ENCODE measurements around the gene NMBR. TPM values are rescaled to one million over a fixed set of nuclear protein-coding genes. Genes with fewer than 3 reads are reported as not detected.
"Not testable (repeated sequence)": the region's sequence is repeated elsewhere in the genome, so short reads cannot be mapped to it uniquely, and the experiment has no call there.

NMBR gene
- total RNA-seq: not detected
- long read RNA-seq: 0 reads

DNA sequence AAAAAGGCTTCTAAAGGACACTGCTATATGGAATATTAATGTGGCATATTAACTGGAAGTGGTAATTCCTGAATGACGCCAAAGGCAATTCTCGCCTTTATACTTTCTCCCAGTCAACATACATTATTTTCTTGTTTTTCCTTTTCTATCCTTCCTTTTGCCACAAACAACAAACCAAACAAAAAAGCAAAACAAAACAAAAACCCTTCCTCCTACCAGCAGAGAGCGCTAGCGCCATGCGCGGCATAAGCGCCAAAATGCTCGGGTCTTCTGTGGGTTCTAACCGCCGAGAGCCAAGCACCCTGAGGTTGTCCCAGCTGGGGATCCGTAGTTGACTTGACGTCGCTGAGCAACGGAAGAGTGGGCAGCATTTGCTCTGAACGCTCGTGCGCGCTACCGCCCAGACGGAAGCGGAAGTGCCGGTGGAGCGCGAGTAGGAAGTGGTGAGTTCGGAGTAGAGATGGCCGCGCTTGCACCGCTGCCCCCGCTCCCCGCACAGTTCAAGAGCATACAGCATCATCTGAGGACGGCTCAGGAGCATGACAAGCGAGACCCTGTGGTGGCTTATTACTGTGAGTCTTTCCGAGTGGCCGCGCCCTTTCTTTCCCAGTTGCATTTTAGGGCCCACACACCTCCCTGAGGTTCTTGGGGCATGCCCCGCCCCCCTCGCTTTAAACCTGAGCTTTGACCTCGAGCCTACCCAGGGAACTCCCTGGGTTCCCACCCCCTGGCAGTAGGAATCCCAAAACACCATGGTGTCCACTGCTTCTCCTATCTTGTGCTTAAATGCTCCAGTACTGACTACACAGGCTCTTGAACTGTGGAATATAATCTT lies at the start of gene NMBR, which contains the start of gene VTA1:
Gene NMBR, minus strand, starts transcription at position 295 of the 835 bp plus-strand sequence. CDS start 58,464 bp downstream, outside the sequence.
Gene VTA1, plus strand, starts transcription at position 436 of the 835 bp plus-strand sequence. Its CDS starts 25 bp downstream, at position 461.
- intact Hi-C loops (cut with DNase I): loop anchor here (2.0 to 5.0 kb wide), 2 partner anchors 60 to 240 kb away; no protein-coding TSS in a partner anchor
- peak; percentile 99 for ATAC-seq
- peak; percentile 98 for DNase-seq (ENCODE audit: missing footprints)

GRCh38 chr6:142195862-142196541 lies 49.1 kb upstream of the NMBR start:
- intact Hi-C loops (cut with DNase I): no loop called here
- ATAC-seq (no peak), DNase-seq (ENCODE audit: missing footprints) (no peak)

DNA sequence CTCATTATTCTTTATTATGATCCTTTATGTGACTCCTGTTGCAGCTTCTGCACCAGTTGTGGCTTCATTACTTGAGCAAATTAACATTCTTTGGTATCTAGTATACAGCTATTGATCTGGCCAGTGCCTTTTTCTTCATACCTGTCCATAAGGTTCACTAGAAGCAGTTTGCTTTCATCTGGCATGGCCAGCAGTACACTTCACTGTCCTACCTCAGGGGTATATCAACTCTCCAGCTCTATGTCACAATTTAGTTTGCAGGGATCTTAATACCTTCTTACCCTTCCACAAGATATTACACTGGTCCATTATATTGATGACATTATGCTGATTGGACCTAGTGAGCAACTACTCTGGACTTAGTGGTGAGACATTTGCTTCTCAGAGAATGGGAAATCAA lies 46.7 kb upstream of the NMBR start:
- intact Hi-C loops (cut with DNase I): no loop called here
- no peak for ATAC-seq
- no peak for DNase-seq (ENCODE audit: missing footprints)

DNA sequence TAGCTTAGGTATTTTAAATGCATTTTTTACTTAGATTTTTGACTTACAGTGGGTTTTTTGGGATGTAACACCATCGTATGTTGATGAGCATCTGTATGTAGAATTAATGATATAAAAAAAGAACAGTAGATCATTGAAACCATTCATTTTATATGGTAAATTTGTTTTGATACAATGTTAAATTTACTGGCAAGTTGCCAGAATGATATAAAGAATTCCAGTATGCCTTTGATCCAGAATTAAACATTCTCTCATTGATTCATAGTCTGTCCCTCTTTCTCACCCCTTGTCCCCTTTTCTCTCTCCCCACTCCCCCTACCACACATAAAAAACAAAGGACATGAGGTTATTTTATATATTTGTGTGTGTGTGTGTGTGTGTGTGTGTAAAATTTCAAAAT lies 45.4 kb upstream of the NMBR start:
- ATAC-seq (no peak), DNase-seq (ENCODE audit: missing footprints) (no peak)
- intact Hi-C loops (cut with DNase I): no loop called here

DNA sequence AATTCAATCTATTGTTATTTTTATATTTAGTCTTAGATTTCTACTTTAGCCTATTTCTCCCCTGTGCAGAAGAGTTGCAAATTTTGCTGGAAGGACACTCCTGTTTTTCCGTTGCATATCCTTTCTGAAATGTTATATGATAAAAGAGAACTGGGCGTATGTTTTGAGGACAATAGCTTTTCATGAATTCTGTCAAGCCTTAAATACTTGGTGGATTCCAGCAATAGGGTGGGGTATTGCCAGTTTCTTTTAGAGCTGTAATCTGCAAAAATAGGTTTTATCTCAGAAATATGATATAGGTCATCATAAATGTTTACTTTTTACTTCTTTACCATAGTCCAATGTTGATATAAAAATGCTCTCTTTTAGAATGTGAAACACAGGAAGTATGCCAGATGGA lies 42.1 kb upstream of the NMBR start:
- intact Hi-C loops (cut with DNase I): no loop called here
- DNase-seq (ENCODE audit: missing footprints) (no peak), ATAC-seq (no peak)

DNA sequence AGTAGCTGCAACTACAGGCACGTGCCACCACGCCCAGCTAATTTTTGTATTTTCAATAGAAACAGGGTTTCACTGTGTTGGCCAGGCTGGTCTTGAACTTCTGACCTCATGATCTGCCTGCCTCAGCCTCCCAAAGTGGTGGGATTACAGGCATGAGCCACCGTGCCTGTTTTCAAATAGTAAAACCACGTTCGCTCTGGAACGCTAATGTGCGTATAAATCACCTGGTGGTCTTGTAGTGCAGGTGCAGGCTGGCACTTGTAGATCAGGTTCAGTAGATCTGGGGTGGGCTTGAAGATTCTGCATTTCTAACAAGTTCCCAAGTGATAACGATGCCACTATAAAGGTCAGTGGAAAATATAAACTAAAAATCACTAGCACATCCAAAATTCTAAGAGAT lies 41.4 kb upstream of the NMBR start:
- DNase-seq (ENCODE audit: missing footprints); intact Hi-C loops (cut with DNase I): not testable (repeated sequence)

DNA sequence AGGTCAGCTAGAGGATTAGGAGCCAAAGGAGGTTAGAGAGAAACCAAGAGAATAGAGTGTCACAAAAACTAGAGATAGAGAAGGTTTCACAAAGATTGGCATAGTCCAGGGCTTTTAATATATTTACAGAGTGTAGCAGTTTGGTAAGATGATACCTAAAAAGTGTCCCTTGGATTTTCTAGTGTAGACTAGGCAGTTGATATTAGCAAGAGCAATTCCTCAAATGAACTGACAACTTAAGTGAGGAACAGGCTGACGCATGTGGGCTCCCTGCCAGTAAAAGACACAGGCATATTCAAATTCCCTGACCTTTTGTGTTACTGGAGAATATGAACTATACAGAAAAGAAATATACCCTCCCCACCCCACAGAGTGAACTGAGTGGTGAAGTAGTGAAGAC lies 40.3 kb upstream of the NMBR start:
- peak; percentile 67 for ATAC-seq
- intact Hi-C loops (cut with DNase I): no loop called here
- no peak for DNase-seq (ENCODE audit: missing footprints)

More for the DNA sequence above, 41.4 kb upstream of the NMBR start:
- not testable (repeated sequence) for ATAC-seq

DNA sequence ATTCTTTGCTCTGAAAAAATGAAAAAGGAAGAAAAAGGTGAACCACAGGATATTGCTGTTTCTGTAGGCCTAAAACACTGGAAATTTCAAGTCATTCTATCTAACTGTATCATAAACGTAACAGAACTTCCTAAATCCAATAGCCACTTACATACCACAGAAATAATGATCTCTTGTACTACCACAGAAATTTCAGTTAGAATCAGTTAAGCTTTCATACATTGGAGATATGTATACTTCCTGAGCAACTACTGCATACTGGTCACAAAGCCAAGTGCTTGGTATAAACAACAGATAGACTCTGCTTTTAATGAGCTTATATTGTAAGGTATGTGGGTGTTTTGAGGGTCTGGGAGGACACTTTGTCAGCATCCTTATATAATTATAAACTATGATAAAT lies 38.7 kb upstream of the NMBR start:
- DNase-seq (ENCODE audit: missing footprints) (no peak), ATAC-seq (no peak)
- intact Hi-C loops (cut with DNase I): no loop called here

DNA sequence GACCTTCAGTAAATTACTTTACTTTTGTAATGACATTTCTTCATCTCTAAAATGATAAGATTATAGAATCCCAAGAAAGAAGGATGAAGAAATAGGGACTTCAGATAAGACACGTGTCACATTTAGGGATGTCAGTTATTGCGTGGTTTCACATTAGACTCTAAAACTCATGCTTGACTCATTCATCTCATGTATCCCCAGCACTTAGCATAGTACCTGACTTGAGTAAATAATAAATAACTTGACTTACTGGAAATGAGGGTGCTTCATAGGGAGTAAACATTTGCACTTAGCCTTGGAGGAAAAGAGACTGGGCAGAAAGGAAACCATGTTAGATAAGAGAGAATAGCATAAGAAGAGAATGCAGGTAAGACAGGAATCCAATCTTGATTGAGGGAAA lies 37.4 kb upstream of the NMBR start:
- intact Hi-C loops (cut with DNase I): no loop called here
- DNase-seq (ENCODE audit: missing footprints) (no peak), ATAC-seq (no peak)

DNA sequence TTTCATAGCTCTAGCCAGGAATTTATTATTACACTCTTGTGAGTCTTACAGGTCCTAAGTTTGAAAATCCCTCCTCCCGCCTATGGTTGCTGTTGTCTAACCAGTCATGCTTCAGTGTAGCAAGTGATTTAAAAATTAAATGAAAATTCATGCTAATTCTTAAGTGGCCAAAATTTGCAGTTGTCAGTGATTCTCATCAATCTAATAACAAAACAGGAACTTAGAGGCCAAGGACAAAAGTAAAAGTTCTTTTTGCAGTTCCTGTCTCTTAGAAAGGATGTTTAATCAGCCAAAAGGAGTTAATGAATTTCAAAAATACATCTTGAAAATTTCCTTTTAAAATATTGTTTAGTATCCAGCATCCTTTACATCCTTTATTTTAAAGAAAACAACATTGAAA lies 36.4 kb upstream of the NMBR start:
- intact Hi-C loops (cut with DNase I): no loop called here
- no peak for DNase-seq (ENCODE audit: missing footprints)
- no peak for ATAC-seq

- ATAC-seq (no peak), DNase-seq (ENCODE audit: missing footprints) (no peak)
- intact Hi-C loops (cut with DNase I): no loop called here
Observed at GRCh38 chr6:142182004-142182403, 35.1 kb upstream of the NMBR start.

DNA sequence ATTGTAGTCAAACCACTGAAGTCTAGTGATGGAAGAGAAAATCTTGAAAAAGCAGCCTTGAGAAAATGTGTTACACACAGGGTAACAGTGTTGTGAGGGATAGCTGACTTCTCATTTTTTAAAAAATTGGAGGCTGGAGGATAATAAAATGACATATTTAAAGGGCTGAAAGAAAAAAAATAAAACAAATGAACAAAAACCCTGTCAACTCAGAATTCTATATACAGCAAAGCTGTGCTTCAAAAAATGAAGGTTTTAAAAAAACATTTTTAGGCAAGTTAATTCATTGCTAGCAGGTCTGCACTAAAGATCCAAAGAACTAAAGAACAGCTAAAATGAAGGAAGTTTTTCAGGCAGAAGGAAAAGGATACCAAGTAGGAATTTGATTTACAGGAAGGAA lies 31.2 kb upstream of the NMBR start:
- ATAC-seq: no peak
- DNase-seq (ENCODE audit: missing footprints): no peak
- intact Hi-C loops (cut with DNase I): no loop called here

DNA sequence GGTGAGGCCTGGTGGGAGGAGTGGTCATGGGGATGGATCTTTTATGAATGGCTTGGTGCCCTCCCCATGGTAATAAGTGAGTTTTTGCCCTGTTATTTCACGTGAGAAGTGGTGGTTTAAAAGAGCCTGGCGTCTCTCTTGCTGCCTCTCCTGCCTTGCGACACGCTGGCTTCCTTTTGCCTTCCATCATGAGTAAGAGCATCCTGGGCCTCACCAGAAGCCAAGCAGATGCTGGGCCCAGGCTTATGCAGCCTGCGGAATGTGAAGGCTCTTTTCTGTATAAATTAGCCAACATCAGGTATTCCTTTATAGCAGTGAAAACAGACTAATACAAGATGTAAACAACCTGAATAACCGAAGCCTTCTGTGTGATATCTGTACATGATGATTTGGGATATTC lies 27.8 kb upstream of the NMBR start:
- intact Hi-C loops (cut with DNase I): no loop called here
- DNase-seq (ENCODE audit: missing footprints) (no peak), ATAC-seq (no peak)

DNA sequence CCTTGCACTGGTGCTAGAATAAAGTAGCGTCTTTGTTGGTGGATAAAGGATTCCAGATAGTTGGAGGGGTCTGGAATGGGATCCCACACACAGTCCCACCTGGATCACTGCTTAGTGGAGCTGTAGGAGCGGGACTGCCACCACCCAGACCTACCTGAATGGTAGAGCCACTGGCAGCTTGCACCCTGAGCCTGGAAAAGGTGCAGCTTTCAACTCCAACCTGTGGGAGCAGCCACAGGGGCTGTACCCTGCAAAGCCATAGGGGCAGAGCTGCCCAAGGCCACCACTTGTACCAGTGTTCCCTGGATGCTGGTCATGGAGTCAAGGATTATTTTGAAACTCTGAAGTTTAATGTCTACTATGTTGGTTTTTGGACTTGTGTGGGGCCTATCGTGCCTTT lies 27.1 kb upstream of the NMBR start:
- ATAC-seq (no peak), DNase-seq (ENCODE audit: missing footprints) (no peak)
- intact Hi-C loops (cut with DNase I): no loop called here

DNA sequence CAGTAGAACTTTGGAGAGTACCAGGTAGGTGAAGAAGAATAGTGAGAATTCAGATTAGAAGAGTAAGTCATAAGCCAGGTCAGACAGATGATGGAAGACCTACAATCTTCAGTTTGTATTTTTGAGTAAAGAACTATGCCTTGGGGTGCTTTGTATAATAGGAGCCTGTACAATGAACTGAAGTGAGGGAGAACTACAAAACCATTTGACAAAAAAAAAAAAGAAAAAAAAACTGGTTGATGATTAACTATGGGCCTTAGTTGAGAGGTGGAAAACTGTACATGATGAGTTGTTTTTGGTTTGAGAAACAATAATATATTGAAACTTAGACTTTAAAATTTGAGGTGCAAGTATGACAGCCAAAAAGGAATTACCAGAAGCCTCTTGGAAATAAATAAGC lies 25.8 kb upstream of the NMBR start:
- DNase-seq (ENCODE audit: missing footprints): no peak
- intact Hi-C loops (cut with DNase I): no loop called here
- ATAC-seq: no peak

DNA sequence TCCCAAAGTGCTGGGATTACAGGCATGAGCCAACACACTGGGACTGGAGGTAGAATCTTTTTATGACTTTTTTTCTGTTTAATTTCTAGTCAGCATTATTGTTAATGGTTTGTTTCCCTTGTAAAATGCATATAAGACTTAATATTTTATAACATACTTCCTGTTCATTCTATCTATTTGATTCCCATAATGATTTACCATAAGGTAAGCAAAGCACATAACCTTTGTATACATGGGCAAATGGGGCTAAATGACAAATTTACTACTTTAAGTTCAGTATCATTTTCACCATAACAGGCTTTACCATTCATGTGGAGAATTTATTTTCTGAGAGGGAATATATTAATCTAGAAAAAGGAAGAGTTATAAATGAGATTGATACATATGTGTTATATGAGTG lies 24.4 kb upstream of the NMBR start:
- ATAC-seq: no peak
- DNase-seq (ENCODE audit: missing footprints): no peak
- intact Hi-C loops (cut with DNase I): no loop called here

DNA sequence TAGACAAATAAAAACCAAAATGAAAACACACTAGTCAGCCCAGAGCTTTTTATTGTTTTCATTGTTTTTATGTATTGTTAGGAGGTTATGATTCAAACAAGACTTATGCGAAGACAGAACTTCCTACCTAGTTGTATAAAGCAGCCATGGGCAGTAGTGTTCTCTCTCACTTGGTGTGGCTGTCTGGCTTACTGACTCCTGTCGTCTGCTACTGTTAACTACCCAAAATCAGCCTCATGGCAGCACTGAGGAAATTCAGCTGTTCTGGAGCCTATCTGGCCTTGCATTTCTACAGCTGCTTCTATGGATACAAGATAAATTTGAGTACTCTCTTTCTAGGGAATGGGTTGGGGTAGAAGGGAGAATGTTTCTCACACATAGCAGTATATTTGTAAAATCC lies 20.6 kb upstream of the NMBR start:
- intact Hi-C loops (cut with DNase I): no loop called here
- ATAC-seq (no peak), DNase-seq (ENCODE audit: missing footprints) (no peak)

GRCh38 chr6:142167071-142167470 lies 20.1 kb upstream of the NMBR start:
- DNase-seq (ENCODE audit: missing footprints) (no peak), ATAC-seq (no peak)
- intact Hi-C loops (cut with DNase I): no loop called here

DNA sequence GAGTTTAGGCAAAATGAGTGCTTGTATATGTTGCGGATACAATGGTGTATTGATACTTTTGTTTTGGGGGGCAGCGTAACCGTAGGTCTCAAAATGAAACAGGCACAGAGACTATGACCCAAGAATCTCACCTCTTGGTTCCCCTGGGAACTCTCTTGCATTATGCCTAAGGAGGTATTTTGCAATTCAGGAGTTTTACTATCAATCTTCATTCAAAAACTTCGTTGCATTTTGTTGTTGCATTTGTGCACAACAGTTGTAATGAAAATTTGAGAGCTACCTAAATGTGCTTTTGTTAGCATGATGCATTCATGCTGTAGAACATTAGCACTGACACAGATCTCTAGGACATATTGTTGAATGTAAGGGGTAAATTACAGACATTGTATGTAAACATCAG lies 18.3 kb upstream of the NMBR start:
- intact Hi-C loops (cut with DNase I): no loop called here
- ATAC-seq (no peak), DNase-seq (ENCODE audit: missing footprints) (no peak)

- intact Hi-C loops (cut with DNase I): no loop called here
- ATAC-seq: no peak
- no peak for DNase-seq (ENCODE audit: missing footprints)
Observed at GRCh38 chr6:142162780-142163179, 15.9 kb upstream of the NMBR start.
